Ascending aorta (tissue), 2 donors: ENCODE results near the gene APLP2. TPM values are rescaled to one million over a fixed set of nuclear protein-coding genes. Genes with fewer than 3 reads are reported as not detected.
"Not testable (repeated sequence)": the region's sequence is repeated elsewhere in the genome, so short reads cannot be mapped to it uniquely, and the experiment has no call there.

Experiments
- DNase-seq, 2 donors: peaks; one replicate each; pipeline ENCODE4 v3.0.0-alpha.2; 2019; ENCODE audit warnings: low spot score in 2 of 2
- H3K27ac ChIP-seq, 2 donors: fragments of 200-600 bp; sonication (generic); one replicate each; pipeline ENCODE4 v1.5.1; 2016 to 2017; ENCODE audit warnings: mild to moderate bottlenecking in 1 of 2
- H3K27me3 ChIP-seq: fragments of 200-600 bp; sonication (generic); one replicate; pipeline ENCODE4 v1.5.1; 2017
- H3K36me3 ChIP-seq, 2 donors: fragments of 200-600 bp; sonication (generic); one replicate each; pipeline ENCODE4 v1.5.1; 2016
- H3K4me1 ChIP-seq, 2 donors: fragments of 200-600 bp; sonication (generic); one replicate each; pipeline ENCODE4 v1.5.1; 2016 to 2017; ENCODE audit warnings: mild to moderate bottlenecking in 1 of 2
- H3K4me3 ChIP-seq, 2 donors: fragments of 200-600 bp; sonication (generic); one replicate each; pipeline ENCODE4 v1.5.1; 2016 to 2017; ENCODE audit warnings: mild to moderate bottlenecking in 1 of 2
- H3K9me3 ChIP-seq, 2 donors: fragments of 200-600 bp; sonication (generic); one replicate each; pipeline ENCODE4 v1.5.1; 2016
- intact Hi-C: fragments of 100-400 bp; cut with DNase I; formaldehyde crosslinking; loops from one replicate; pipeline ENCODE4 v1.15.1; 2023
- total RNA-seq: library from RNA; depleted of rRNA; stranded (reverse); fragments of >200 nt; gene quantifications from one replicate; pipeline ENCODE4 v1.1.0, GENCODE V29; 2016
- TF ChIP-seq, protein P1 (sequence below), 3 experiments: fragments of 200-600 bp in 2 of 3; fragments of 450-650 bp in 1 of 3; sonication (generic) in 2 of 3; IDR thresholded peaks; one replicate each; pipeline ENCODE4 v1.5.1; 2016 to 2019; ENCODE audit warnings: antibody characterized with exemption in 3 of 3, mild to moderate bottlenecking in 1 of 3, moderate library complexity in 1 of 3

Gene APLP2
- total RNA-seq, 1 donor from 2014 or later = 216 TPM

- Histone ChIP-seq H3K36me3 (no peaks in the 10 kb centered on the region), H3K9me3 (no peaks in the 10 kb centered on the region), H3K27ac (no peak overlapping the region), H3K27me3 (no peaks in the 10 kb centered on the region), H3K4me3 (no peak overlapping the region), H3K4me1 (peaks cover 0 to 20% of the 10 kb centered on the region in 2 donors)
- DNase-seq = no peak
- intact Hi-C loops = no loop called here
- TF ChIP-seq, protein P1, sequence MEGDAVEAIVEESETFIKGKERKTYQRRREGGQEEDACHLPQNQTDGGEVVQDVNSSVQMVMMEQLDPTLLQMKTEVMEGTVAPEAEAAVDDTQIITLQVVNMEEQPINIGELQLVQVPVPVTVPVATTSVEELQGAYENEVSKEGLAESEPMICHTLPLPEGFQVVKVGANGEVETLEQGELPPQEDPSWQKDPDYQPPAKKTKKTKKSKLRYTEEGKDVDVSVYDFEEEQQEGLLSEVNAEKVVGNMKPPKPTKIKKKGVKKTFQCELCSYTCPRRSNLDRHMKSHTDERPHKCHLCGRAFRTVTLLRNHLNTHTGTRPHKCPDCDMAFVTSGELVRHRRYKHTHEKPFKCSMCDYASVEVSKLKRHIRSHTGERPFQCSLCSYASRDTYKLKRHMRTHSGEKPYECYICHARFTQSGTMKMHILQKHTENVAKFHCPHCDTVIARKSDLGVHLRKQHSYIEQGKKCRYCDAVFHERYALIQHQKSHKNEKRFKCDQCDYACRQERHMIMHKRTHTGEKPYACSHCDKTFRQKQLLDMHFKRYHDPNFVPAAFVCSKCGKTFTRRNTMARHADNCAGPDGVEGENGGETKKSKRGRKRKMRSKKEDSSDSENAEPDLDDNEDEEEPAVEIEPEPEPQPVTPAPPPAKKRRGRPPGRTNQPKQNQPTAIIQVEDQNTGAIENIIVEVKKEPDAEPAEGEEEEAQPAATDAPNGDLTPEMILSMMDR (IDR thresholded peaks at IDR 0.05) = no peak
These were observed 32.9 kb downstream of the APLP2 start for GRCh38 chr11:130102301-130103249.

DNA sequence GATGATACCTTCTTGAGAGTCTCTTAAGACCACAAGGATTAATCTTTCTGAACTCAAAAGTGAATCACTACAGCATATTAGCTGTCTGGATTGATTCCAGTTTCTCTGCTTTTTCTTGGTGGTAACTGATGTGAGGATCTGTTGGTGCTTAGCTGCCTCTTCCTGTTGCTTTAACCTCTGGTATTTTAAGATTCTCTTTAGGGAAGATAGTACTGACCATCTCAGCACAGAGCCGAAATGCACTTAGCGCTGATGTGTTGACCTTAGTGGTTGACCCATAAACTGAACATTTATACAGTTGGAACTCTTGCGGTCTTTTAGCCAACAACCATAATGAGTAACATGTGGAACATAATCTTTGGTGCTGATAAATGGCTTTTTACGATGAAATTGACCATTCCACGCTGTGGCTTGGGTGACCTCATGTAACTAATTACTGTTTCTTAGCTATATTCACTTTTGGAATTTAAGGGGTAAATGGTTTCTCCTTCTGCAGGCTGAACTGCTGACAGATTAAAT, 33.7 kb downstream of the APLP2 start:
- no peaks in the 10 kb centered on the region for H3K27me3 ChIP-seq
- no peak overlapping the region for H3K27ac ChIP-seq
- intact Hi-C loops = no loop called here
- DNase-seq = no peak
- H3K4me3 ChIP-seq = no peak overlapping the region
- peaks cover 0 to 17% of the 10 kb centered on the region in 2 donors for H3K4me1 ChIP-seq
- H3K9me3 ChIP-seq = no peaks in the 10 kb centered on the region
- no peaks in the 10 kb centered on the region for H3K36me3 ChIP-seq
- TF ChIP-seq, protein P1 (IDR thresholded peaks at IDR 0.05) = no peak

- Histone ChIP-seq H3K36me3 (peaks cover 12 to 20% of the 10 kb centered on the region in 2 donors), H3K9me3 (no peaks in the 10 kb centered on the region), H3K27ac (no peak overlapping the region), H3K4me1 (peaks cover 0 to 14% of the 10 kb centered on the region in 2 donors), H3K27me3 (no peaks in the 10 kb centered on the region), H3K4me3 (no peak overlapping the region)
- DNase-seq = no peak
- TF ChIP-seq, protein P1 (IDR thresholded peaks at IDR 0.05) = no peak
- intact Hi-C loops = no loop called here
These were observed 36.7 kb downstream of the APLP2 start for GRCh38 chr11:130106381-130106780.

GRCh38 chr11:130108671-130109070, 39.0 kb downstream of the APLP2 start:
- intact Hi-C loops, DNase-seq: not testable (repeated sequence)

GRCh38 chr11:130109386-130109785, 39.7 kb downstream of the APLP2 start:
- no peak overlapping the region for H3K27ac ChIP-seq
- no peak overlapping the region for H3K4me3 ChIP-seq
- H3K36me3 ChIP-seq = peaks cover 20 to 22% of the 10 kb centered on the region in 2 donors
- intact Hi-C loops = no loop called here
- TF ChIP-seq, protein P1 (IDR thresholded peaks at IDR 0.05) = no peak
- DNase-seq = no peak
- no peaks in the 10 kb centered on the region for H3K9me3 ChIP-seq
- H3K27me3 ChIP-seq = no peaks in the 10 kb centered on the region
- H3K4me1 ChIP-seq = no peaks in the 10 kb centered on the region

More at GRCh38 chr11:130108671-130109070, 39.0 kb downstream of the APLP2 start:
- H3K4me1 ChIP-seq, H3K27ac ChIP-seq, H3K9me3 ChIP-seq, H3K27me3 ChIP-seq, H3K4me3 ChIP-seq: not testable (repeated sequence)
- H3K36me3 ChIP-seq = peaks cover 20 to 22% of the 10 kb centered on the region in 2 donors
